ENCODE measurements around the gene TACC3. TPM values are rescaled to one million over a fixed set of nuclear protein-coding genes. Genes with fewer than 3 reads are reported as not detected.

Gene TACC3
- total and polyA plus RNA-seq, 2 of the 8 experiments (the other 6 are each of a cell fraction or from before 2014, with no cell fraction given), result 73.8 to 148 TPM

- peaks cover 5 to 44% (median 36%) of the 10 kb centered on the region in 4 experiments for H3K27me3 ChIP-seq (replicated peaks in 1 of 4; ENCODE audit: control insufficient read depth in 3 of 4, extremely low read depth in 1 of 4, insufficient read depth in 3 of 4, low read length in 3 of 4)
- H3K18ac ChIP-seq (ENCODE audit: extremely low read depth, low read length), result no peak overlapping the region
- H2AFZ ChIP-seq (ENCODE audit: low read length), result no peak overlapping the region
- H4K20me1 ChIP-seq (replicated peaks in 1 of 2; ENCODE audit: control insufficient read depth in 1 of 2, insufficient read depth in 2 of 2, low read length in 2 of 2), result peaks cover 6 to 13% of the 10 kb centered on the region in 2 experiments
- H3K79me1 ChIP-seq (ENCODE audit: low read depth, low read length), result peaks cover 7% of the 10 kb centered on the region; the same call in 1 of the 2 replicates
- H4K8ac ChIP-seq (ENCODE audit: extremely low read depth, insufficient read depth, low read length), result 0 out of 2 replicates have a peak overlapping the region, but pooled peaks have one; percentile 38
- no peak overlapping the region for H4K5ac ChIP-seq (ENCODE audit: insufficient read length, low read depth, low read length)
- no peak overlapping the region for H2BK12ac ChIP-seq (ENCODE audit: low read depth, low read length)
- no CpG with 5 or more reads among the region's 44 CpGs for WGBS, 2 experiments (ENCODE audit: extremely low coverage in 1 of 2, insufficient coverage in 1 of 2, insufficient read length in 1 of 2, insufficient replicate concordance in 2 of 2, low coverage in 1 of 2, low lambda C conversion rate in 2 of 2, missing lambda C conversion rate in 1 of 2)
- H3K4ac ChIP-seq (replicated peaks; ENCODE audit: insufficient read length, low read depth, low read length), result no peak overlapping the region
- H3K14ac ChIP-seq (ENCODE audit: insufficient read length), result no peak overlapping the region
- H3K4me2 ChIP-seq (ENCODE audit: insufficient read depth in 1 of 2, low read depth in 2 of 2, low read length in 2 of 2), result peak overlapping the region; percentile 66 to 91; a peak in 3 of 4 replicates
- no peak overlapping the region for H2BK5ac ChIP-seq (ENCODE audit: low read depth, low read length)
- FAIRE-seq (no peak), DNase-seq (ENCODE audit: low read depth in 1 of 2, low spot score in 2 of 2) (no peak)
- H3K9ac ChIP-seq (replicated peaks in 1 of 4; ENCODE audit: extremely low read depth in 1 of 4, low read depth in 3 of 4, low read length in 3 of 4), result peak overlapping the region in 1 of 4 experiments; percentile 86; a peak in 2 of 7 replicates
- peaks cover 0 to 5% of the 10 kb centered on the region in 2 experiments; a peak in 1 of 4 replicates for H3K79me2 ChIP-seq (ENCODE audit: control insufficient read depth in 1 of 2, insufficient read depth in 2 of 2, low read length in 2 of 2)
- no peak overlapping the region for H2BK15ac ChIP-seq (ENCODE audit: low read length)
- no peak overlapping the region for H2BK20ac ChIP-seq (ENCODE audit: low read length)
- CTCF ChIA-PET (ENCODE audit: partially characterized antibody), result interaction anchor here (1.0 to 71.2 kb wide), 4 partner anchors 9 to 28 kb away, joined by 3 to 2507 read pairs (median 10); no protein-coding TSS in a partner anchor
- H3K4me3 ChIP-seq (ENCODE audit: extremely low read depth in 1 of 4, insufficient read depth in 2 of 4, low read depth in 3 of 4, low read length in 4 of 4), result peak overlapping the region; percentile 55 to 71 (median 64); a peak in 6 of 8 replicates
- H3K27ac ChIP-seq (ENCODE audit: low read depth, low read length), result no peak overlapping the region
- TF ChIP-seq SIX5 (IDR thresholded peaks at IDR 0.05; ENCODE audit: low read depth, low read length) (no peak), JUN (IDR thresholded peaks at IDR 0.05; ENCODE audit: low read depth, low read length) (no peak), KDM4A (IDR thresholded peaks at IDR 0.05; ENCODE audit: low read depth, low read length, severe bottlenecking) (peak; percentile 55), RXRA (IDR thresholded peaks at IDR 0.05; ENCODE audit: insufficient read depth, low read depth, low read length) (no peak), NRF1 (IDR thresholded peaks at IDR 0.05; ENCODE audit: low read depth, low read length) (no peak)
- no peak overlapping the region for H3K23ac ChIP-seq (ENCODE audit: insufficient read length)
- no peak overlapping the region for H2AK5ac ChIP-seq (ENCODE audit: low read depth, low read length)
- POLR2A ChIA-PET (ENCODE audit: partially characterized antibody), result interaction anchor here (0.9 to 11.0 kb wide), 12 partner anchors 11 to 81 kb away, joined by 3 to 170 read pairs (median 5); partner anchors contain the start of genes SLBP, TACC3 and TMEM129
- H3K9me3 ChIP-seq (ENCODE audit: insufficient read depth in 2 of 2, low read depth in 1 of 2, low read length in 1 of 2), result no peaks in the 10 kb centered on the region
- H3K4me1 ChIP-seq (replicated peaks in 1 of 4; ENCODE audit: control insufficient read depth in 3 of 4, insufficient read depth in 4 of 4, low read length in 3 of 4), result peaks cover 0 to 19% (median 9%) of the 10 kb centered on the region in 4 experiments; a peak in 6 of 7 replicates
- H3K23me2 ChIP-seq (ENCODE audit: low read depth, low read length), result peaks cover 17% of the 10 kb centered on the region; the same call in 1 of the 2 replicates
- no peaks in the 10 kb centered on the region; a peak in 1 of 8 replicates for H3K36me3 ChIP-seq (ENCODE audit: control insufficient read depth in 2 of 4, insufficient read depth in 4 of 4, low read length in 3 of 4)
- no peak overlapping the region for H4K91ac ChIP-seq (replicated peaks; ENCODE audit: insufficient read length, low read length)
- no peak overlapping the region for H3K56ac ChIP-seq (replicated peaks; ENCODE audit: insufficient read length, low read depth, low read length)
- no peak overlapping the region for H2BK120ac ChIP-seq (replicated peaks; ENCODE audit: low read depth, low read length)
Measured at GRCh38 chr4:1793496-1793840, 72.1 kb downstream of the TACC3 start.
